Measurements from ENCODE around the gene ARHGAP26.

The ARHGAP26 gene

DNA sequence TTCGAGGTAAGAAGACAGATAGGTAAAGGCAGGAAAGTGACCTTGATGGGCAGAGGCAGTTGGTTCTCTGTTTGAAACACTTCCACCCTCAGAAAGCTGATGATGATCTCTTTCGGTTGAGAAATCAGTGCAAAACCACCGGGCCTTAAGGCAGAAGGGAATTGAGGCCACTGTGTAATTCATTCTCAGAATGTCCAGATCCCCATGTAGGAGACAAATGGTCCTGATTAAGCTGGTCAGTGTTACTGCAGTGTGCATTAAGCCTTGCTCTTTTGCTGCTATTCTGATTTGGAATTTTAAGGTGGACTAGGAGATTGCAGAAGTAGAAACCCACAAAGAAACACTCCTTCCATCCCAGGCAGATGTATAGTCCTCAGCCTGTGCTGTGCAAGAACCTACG lies 255.2 kb downstream of the ARHGAP26 start:
- no peak for FAIRE-seq

DNA sequence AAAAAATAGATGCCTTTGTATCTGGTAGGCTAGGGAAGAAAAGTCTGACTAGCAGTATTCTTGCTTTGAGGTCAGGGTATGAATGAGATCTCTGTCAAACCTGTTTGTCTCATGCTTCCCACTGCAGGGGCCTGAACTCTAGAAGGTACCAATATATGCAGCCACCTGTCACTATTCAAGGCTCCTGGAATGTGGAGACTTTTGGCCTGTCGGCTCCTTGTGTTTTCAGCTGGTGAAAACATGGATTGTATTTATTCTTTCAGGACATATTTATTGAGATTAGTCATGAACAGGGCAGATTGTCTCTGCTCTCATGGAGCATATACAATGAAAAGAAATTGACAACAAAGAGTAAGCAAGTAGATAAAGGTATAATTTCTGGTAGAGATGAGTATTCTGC lies 255.8 kb downstream of the ARHGAP26 start:
- no peak for FAIRE-seq

DNA sequence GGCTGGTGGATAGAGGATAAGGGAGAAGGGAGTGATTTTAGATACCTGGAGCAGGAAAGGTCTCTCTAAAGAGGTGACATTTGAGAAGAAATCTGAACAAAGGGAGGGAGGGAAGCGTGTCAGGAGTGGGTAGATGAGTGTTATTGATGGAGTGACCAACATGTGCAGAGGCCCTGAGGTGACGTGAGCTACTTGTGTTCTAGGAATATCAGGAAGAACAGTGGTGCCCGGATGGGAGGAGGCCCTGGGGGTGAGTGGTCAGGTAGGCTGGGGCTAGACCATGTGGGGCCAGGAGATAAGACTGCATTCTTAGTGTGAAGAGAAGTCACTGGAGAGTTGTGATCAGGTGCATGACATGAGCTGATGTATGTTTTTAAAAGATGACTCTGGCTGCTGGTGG lies 256.2 kb downstream of the ARHGAP26 start:
- no peak for FAIRE-seq

DNA sequence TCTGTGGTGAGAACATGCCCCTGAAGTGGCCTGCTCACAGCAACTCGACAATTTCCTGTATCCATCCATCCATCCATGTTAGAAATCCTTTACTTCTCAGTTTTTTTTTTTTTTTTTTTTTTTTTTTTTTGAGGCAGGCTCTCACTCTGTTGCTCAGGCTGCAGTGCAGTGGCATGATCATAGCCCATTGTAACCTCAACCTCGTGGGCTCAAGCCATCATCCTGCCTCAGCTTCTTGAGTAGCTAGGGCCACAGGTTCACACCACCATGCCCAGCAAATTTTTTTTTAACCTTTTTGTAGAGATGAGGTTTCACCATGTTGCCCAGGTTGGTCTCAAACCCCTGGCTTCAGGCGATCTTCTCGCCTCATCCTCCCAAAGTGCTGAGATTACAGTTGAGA lies 259.1 kb downstream of the ARHGAP26 start:
- no peak for FAIRE-seq

DNA sequence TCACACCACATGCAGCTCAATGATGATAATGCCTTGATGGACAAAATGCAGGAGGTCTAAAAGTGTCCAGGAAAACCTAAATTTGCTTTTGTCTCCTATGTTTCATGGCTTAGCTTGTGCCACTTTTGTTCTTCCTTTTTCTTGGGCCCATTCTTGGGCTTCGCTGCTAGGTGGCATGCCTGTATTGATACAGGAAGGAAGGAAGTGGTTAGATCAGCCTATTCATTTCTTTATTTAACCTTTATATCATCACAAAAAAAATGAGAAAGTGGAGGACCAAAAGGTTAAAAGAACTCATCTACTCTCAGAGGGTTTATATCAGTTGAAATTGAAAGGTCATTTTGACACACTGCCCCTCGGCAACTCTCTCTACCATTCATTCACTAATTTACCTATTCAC lies 260.2 kb downstream of the ARHGAP26 start:
- no peak for FAIRE-seq

DNA sequence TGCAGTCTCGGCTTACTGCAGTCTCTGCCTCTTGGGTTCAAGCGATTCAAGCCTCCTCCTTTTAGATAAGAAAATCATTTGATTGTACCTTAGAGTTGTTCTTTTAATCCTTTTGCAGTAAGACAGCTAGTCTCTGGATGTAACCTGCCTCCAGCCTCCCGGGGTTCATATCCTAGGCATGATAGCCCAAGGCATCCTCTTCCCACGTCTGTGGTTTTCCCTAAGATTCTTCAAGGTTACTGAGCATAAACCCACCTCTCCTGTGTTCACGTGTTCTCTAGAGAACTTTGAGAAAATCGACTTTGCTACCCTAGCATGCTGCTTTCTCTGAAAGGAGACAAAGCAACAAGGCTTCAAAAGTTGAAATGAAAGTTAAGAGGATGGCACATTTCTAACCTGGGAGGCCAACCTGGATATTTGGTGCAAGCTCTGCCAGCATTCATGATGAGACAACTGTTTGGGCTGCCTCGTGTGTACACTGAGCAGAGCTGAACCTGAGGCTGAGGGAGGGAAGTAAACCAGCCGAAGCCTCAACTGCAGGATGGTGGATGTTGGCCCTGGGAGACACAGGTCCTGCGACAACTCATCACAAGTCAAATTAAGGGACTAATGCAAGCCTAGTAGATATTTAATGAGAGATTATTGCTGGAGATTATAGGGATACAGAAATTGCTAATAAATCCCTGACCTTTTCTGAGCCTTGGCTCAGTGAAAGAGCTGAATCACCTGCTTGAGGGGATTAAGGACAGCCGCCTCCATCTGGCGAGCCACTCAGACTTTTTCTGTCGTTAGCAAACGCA lies 261.8 kb downstream of the ARHGAP26 start:
- FAIRE-seq: no peak

DNA sequence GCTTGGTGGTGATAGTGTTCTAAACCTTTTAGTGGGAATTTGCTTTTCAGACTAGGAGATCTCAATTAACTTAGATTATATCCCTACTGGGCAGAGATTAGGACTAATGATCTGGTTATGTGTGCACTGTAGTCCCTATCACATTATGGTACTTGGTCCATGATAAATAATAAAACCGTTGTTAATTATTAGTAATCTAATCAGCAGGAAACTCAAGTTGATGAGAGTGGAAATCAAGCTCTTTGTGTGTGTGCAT lies 262.3 kb downstream of the ARHGAP26 start:
- FAIRE-seq: no peak

DNA sequence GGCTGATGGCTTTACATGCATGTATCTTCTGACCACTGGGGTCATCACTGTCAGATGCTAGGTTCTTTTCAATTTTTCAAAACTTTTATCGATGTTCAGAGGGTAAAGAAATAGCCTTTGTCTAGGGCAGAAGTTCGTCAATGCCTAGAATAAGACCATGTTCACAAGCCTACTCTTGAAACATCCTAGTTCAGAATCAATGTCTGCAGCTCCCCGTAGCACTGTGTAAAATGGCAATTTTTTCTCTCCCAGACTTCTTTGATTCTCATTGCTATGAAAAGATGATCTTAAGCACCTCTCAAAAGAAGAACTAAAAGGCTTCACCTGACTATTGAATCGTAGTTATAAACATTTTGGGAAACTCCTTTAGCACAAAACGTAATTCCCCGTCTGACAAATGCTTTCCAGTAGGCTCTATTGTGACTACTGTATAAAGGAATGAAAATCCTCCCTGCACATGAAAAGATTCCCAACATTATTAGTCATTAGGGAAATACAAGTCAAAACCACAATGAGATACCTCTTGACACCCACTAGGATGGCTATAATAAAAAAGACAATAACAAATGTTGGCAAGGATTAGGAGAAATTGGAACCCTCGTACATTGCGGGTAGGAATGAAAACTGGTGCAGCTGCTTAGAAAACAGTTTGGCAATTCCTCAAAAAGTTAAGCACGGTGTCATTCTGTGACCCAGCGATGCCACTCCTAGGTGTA lies 263.5 kb downstream of the ARHGAP26 start:
- no peak for FAIRE-seq

DNA sequence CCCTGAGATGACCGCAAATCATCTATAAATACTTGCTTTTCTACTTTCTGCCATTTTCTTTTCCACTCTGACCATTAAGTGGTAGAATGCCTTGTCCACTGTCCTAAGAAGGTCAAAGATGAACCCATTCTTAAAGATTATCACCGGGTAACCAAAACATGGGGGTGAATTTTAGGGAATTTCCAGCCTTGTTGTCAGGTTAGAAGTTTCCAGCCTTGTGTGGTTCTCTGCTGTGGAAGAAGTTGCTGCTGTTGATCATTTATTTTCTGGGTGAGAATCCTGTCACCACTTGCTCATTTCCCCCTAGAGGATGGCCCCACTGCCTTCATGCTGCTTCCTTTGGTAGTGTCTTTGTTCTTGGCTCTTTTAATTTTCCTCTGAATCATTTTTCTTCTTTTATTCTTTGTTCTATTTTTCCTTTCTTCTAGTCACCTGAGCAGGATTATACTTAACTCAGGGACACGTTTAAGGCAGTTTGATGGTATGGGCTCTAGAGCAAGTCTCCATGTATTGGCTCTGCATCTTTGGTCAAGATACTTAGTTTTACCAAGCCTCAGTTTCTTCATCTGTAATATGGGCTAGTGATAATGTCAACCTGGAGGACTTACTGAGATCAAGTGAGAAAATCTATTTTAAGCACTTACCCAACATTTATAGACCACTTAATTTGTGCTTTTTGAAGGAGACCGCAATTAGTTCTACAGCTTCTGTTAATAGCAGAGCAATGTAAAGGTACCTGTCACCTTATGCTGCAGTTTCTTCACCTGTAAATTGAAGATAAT lies 266.2 kb downstream of the ARHGAP26 start:
- FAIRE-seq: no peak

DNA sequence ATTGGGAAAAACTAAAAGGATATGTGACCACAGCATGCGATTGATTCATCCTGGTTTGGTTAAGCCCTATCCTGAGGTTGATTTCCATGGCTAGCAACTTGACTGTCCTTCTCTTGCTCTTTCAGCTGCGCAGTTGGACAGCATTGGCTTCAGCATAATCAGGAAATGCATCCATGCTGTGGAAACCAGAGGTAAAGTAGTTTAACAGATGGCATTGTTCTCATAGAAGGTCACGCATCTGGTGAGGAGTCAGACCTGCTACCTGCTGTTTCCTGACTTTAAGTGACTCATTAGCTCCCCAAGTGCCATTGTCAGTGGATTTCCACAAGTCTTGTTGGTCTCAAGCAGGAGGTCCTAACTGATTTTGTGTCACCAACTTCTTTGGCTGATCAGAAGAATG lies 266.9 kb downstream of the ARHGAP26 start:
- no peak for FAIRE-seq

DNA sequence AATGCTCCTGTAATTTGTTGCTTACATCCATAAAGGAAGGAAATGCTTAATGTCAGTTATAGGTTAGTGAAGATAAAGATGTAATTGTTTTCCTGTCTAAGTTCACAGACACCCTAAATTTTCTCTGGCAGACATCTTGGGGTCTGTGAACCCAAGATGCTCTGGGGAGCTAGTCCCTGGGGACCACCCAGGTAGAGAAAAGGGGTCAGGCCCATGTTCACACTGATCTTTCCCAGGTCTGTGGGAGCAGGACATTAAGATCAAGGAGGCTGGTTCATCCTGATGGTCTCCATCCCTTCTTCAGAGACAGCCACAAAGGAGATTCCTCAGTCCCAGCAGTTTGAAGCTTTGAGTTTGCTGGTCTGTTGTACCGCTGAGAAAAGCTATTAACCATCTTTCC lies 267.5 kb downstream of the ARHGAP26 start:
- no peak for FAIRE-seq

DNA sequence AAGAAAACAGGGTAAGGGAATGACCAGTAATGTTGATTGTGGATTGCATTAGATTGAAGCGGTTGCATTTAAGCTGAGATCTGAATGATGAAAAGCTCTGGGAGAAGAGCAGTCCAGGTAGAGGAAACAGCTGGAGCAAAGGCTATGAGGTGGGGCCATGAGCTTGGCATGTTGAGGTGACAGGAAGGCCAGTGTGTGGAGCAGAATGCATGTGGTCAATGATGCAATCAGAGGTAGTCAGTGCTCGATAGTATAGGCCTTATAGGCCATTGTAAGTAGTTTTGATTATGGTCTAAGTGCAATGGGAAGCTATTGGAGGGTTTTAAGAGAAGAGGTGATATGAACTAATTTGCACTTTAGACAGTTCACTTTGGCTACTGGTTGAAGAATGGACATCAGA lies 270.4 kb downstream of the ARHGAP26 start:
- no peak for FAIRE-seq

DNA sequence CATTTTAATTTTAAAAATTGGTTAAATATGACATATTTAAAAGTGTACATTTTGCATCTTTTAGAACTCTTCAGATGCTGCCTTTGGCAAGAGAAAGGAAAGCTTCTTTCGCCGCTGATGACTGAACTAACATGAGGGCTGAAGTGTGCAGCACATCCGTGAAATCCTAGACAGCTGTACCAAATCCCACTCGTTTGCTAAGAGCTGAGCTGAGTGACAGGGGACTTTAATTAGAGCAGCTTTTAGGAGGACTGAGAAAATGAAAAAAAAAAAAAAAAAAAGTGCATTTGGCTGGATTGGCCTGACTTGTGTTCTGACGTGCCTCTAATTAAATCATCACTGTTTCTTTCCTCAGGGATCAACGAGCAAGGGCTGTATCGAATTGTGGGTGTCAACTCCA lies 271.3 kb downstream of the ARHGAP26 start:
- no peak for FAIRE-seq

DNA sequence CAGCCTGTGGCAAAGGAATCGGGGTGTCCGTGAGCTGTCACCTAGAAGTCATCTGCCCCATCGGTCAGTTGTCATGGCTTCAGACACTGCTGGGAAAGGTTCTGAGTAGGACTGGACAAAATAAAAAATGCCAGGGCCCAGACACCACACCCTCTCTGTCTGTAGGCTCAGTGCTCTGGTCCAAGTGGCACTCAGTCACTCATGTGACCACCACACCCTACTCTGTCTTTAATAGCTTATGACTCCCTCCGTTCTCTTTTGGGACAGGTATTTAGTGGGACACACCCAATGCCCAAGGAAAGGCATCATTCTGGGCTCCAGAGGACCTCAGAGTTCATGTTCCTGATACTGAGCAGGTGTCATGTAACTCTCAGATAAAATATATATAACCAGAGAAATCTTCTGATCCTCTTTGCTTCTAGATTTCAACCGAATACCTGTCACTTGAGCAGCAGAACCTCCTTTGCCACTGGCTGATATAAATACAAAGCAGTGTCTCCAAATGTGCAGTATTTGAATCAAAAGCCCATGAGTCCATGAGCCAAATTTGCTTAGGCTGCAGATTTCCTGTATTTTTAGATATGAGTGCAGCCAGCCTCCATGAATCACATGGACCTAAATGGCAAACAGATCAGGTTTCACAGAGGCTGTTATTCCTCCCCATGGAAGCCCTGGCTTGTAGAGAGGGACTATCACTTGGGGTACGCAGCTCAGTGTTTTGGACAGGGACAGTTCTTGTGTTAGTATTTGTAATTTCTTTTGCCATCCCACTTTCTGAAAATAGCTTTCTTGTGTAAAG lies 272.0 kb downstream of the ARHGAP26 start:
- no peak for FAIRE-seq

DNA sequence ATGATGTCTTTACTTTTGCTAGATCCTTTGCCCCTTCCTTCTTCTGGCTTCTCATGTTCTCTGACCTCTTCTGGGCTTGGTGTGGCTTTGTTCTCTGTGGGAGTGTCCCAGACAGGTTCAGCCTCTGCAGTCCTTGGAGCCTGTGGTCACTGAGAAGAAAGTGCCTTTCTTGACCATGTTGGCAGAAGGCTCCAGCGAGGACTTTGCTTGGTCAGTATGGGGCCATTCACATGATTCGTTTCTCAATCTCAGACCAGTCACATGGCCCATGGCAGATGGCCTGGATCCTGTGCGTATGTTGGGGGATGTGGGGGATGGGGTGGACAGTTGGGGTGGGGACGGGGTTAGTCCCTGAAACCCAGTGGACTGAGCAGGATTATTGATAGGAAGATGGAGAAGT lies 274.1 kb downstream of the ARHGAP26 start:
- FAIRE-seq: no peak

DNA sequence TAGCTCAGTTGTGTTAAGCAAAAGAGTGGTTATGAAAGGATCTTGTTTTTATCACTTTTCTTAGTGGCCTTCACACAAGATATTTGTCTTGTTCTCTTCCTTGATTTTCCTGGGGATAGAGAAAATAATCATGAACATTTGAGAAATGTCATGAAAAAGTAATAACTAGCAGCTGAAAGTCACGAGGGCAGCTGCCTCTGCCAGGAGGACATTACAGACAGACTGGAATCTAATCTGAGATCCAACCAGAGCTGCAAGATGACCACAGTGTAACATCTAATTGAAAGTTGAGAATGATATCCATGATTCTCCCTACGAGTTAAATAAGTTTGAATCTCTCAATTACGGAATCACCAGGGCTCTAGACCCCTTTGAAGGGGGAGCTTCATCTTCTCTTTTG lies 274.9 kb downstream of the ARHGAP26 start:
- no peak for FAIRE-seq

DNA sequence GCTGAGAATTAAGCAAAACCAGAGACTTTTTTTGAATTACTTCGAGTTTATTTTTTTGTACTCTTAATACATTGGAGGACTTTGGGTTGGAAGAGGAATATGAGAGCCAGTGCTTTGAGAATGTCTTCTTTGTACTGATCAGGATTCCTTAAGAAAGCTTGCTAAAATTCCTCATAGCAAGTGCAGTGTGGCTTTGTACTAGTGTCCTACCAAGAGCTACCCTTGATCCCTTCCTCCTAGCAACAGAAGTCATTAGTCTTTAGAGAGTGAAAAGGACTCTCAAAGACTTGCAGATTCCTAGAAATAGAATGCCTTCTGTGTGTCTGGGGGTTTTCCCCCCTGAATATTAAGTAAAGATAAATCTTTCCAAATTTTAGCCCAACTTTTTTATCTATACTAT lies 276.1 kb downstream of the ARHGAP26 start:
- FAIRE-seq: no peak

DNA sequence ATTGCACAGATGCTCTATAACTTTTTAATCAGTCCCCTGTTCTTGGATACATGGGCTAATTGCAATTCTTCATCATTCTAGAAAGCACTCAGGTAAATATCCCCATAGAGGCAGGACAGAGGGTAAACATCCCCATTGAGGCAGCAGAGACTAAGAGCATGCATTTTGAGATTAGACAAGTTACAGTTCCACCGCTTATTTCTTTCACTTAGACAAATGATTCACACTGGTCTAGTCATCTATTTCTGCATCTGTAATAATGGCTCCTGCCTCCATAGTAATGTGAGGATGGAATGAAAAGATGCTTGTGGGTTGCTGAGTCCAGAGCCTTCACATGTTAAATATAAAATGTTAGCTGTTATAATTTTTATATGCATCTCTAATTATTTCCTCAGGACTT lies 276.9 kb downstream of the ARHGAP26 start:
- no peak for FAIRE-seq

DNA sequence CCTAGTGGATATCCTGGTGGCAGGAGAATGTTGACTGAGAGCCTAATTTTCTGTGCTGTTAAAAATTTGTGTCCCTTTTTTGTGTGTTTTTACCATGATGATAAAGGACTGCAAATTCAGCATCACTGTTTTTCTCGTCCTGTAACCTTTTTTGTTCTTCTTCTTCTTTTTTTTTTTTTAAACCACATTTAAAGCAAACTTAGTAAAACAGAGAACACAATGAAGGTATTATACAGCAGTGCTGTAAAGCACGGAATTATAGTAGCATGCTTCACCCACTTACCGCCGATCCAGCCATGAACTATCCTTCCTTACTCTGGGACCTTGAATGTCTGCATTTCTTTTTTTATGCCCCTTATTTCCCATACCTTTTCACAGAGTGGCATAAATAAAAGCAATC lies 280.0 kb downstream of the ARHGAP26 start:
- FAIRE-seq: no peak

DNA sequence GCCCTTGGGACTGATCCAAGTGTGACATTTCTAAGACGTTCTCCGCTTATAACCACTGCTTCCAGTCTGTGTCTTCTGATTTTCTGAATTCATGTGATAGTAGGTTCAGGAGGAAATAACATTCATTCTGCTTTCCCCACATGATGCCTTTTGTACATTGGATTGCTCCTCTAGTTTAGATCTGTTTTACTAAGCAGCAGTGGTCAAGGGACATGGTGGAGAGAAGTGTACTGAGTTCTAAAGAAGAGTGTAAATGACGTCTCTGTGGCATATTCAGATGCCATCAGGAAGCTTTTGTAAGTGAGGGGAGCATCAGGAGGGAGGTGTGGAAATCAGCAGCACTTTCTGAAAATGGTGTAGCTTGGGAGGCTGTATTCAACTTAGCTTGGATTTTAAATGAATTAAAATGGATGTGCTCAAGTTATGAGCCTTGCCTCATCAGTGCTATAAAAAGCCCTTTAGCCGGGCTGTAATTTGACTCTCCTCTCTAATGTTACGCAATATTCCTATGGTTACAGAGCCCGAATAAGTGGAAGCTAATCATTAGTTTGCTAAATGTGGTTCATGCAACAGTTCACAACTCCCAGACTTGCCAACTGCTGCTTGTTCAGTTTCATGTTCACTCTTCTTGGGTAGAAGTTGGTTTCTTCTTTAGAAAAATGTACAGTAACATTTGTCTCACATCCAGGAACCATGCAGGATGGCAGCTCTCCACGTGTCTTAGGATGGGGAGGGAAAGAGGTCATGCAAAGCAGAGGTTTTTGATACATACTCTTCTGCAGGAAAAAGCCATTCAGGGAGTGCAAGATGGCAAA lies 281.3 kb downstream of the ARHGAP26 start:
- FAIRE-seq: peak; percentile 23

DNA sequence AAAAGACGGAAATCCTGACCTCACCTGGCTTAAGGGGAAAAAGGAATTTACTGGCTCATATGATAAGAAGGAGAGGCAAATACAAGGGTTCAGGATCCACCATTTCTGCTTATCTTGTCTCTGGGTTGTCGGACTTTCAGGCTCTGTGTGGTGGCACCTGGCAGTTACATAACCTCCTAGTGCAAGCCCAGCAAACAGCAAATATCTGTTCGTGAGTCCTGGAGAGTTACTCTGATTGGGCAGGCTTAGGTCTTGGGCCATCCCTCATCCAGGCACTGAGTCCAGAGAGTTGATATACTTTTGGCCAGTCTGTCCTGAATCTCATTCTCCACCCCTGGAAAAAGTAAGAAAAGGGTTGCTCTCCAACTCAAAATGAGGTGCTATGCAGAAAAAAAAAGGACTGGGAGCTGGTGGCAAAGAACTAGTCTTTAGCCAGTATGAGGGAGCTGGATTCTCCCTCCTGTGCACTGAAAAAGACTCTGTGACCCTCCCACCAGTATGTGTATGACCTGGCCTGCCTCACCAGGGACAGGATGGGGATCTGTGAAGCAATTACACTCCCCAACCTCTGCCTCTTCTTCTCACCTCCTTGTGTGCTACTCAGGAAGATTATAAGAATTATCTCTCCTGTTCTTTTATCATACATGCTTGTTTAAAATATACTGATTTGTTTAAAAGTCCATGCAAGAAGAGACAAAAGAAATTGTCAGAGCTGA lies 282.9 kb downstream of the ARHGAP26 start:
- FAIRE-seq: no peak

DNA sequence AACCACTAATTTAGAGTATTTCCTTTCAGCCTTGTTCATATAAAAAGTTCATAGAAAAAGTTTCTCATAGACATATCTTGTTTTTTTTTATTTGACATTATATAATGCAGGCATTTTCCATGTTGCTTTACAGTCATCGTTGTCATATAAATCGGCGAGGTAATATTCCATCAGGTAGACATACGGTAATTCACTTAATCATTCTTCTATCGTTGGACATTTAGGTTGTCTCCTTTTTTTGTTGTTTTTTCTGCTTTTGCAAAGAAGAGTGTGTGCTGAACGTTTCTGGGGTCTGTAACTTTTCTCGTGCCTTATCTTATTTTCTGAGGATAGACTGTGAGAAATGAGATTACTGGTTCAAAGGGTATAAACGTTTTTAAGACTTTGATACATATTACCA lies 283.6 kb downstream of the ARHGAP26 start:
- FAIRE-seq: no peak
